HEK293T (cell line): Measurements from ENCODE around the gene DPPA3.

Source experiments
- HDGF ChIP-seq: fragments of 450-650 bp; IDR thresholded peaks from 2 replicates; pipeline ENCODE4 v1.6.1; 2017; ENCODE audit warnings: antibody characterized with exemption, borderline replicate concordance
- LEF1 ChIP-seq: fragments of 450-650 bp; IDR thresholded peaks from 2 replicates; pipeline ENCODE4 v1.6.1; 2017; ENCODE audit warnings: mild to moderate bottlenecking, borderline replicate concordance
- NFRKB ChIP-seq: fragments of 450-650 bp; IDR thresholded peaks from 2 replicates; pipeline ENCODE4 v1.6.1; 2016; ENCODE audit warnings: mild to moderate bottlenecking, moderate library complexity
- SP1 ChIP-seq: fragments of 450-650 bp; IDR thresholded peaks from 2 replicates; pipeline ENCODE4 v1.6.1; 2017
- ZNF384 ChIP-seq: fragments of 450-650 bp; IDR thresholded peaks from 2 replicates; pipeline ENCODE4 v1.6.1; 2016

DNA sequence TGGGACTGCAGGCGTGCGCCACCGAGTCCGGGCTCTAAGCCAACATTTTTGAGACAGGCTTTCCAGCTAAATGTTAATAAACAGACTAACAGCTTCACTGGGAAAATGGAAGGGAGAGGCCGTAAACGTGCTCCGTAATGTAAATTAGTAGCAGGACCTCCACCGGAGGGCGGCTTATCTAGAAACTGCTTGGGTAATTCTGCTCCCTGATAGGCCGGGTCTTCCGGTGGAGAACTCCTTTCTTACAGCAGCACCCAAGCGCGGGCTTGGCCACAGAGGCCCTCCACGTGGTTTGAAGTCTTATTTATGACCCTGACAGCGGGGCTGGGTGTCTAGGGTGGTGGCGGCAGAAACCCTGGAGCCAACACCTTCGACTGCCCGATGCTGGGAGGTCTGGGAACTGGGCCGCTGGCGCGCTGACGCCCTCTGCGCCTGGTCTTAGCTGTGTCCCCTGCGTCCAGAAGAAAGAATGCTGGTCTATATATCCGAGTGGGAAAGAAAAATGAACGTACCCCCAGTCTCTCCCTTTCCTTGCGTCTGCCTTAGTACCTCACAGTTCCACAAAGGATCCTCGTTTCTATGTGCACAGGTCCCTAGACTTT is 1.7 kb downstream of the DPPA3 start:
- no peak for TF ChIP-seq SP1
- TF ChIP-seq NFRKB, result no peak
- TF ChIP-seq HDGF, result no peak
- TF ChIP-seq LEF1, result no peak
- no peak for TF ChIP-seq ZNF384
